ENCODE results near the gene SMIM45.

The SMIM45 gene

GRCh38 chr22:41932353-41932752 lies 19.6 kb upstream of the SMIM45 start:
- DNase-seq (ENCODE audit: low read depth), result no peak
- TF ChIP-seq, protein P1, sequence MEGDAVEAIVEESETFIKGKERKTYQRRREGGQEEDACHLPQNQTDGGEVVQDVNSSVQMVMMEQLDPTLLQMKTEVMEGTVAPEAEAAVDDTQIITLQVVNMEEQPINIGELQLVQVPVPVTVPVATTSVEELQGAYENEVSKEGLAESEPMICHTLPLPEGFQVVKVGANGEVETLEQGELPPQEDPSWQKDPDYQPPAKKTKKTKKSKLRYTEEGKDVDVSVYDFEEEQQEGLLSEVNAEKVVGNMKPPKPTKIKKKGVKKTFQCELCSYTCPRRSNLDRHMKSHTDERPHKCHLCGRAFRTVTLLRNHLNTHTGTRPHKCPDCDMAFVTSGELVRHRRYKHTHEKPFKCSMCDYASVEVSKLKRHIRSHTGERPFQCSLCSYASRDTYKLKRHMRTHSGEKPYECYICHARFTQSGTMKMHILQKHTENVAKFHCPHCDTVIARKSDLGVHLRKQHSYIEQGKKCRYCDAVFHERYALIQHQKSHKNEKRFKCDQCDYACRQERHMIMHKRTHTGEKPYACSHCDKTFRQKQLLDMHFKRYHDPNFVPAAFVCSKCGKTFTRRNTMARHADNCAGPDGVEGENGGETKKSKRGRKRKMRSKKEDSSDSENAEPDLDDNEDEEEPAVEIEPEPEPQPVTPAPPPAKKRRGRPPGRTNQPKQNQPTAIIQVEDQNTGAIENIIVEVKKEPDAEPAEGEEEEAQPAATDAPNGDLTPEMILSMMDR (IDR thresholded peaks at IDR 0.05; ENCODE audit: low read length, missing control alignments), result no peak
- H3K4me3 ChIP-seq (replicated peaks; ENCODE audit: low read depth, low read length), result no peak overlapping the region

- TF ChIP-seq, protein P1 (IDR thresholded peaks at IDR 0.05; ENCODE audit: low read length, missing control alignments), result no peak
These were observed 18.4 kb upstream of the SMIM45 start for GRCh38 chr22:41933411-41934177.

DNA sequence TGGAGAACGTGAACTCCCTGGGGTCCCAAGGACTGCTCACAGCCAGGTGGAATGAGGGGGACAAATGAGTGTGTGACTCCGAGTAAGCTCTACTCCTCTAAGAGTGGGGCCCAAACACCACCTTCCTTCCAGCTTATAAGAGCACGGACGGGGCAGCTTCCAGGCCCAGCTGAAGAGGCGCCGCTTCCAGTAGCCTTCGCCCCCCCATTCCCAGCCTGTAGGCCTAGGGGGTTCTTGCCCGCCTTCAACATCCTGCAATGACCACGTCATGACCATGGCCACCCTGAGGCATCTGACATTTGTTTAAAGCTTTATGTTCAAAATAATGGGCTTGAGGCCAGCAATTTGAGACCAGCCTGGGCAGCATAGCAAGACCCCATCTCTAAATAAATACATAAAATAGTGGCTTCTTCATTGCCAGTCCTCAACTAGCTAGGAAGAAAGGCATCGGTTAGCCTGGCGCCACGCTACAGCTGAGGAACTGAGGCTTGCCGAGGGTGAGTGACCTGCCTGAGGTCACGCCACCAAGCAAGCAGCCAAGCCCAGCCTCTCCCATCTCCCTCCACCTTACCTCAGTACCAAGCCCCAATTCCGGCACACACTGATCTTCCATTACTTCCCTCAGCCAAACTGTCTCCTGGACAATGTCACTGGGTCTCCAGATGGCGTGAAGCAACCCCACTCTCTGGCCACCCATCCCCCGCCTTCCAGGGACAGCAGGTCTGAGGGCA lies 17.5 kb upstream of the SMIM45 start:
- H3K4me3 ChIP-seq (replicated peaks; ENCODE audit: low read depth, low read length), result no peak overlapping the region
- no peak for DNase-seq (ENCODE audit: low read depth)
- TF ChIP-seq, protein P1 (IDR thresholded peaks at IDR 0.05; ENCODE audit: low read length, missing control alignments), result no peak

More at GRCh38 chr22:41933411-41934177, 18.4 kb upstream of the SMIM45 start:
- DNase-seq (ENCODE audit: low read depth), result no peak
- H3K4me3 ChIP-seq (replicated peaks; ENCODE audit: low read depth, low read length), result no peak overlapping the region

DNA sequence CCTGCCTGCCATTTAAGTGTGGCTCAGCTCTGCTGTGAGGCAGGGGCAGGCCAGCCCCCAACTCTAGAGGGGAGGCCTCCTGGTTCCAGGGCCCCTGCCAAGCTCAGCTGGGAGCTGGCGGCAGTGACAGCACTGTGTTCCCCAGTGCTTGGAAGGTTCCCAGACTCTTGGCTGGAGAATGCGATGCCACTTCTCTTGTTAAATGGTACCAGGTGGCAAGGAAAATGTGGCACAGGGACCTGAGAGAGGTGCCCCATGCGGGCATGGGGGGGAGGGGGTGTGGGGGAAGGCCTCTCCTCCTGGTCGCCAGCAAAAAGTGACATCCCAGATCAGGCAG lies 17.0 kb upstream of the SMIM45 start:
- TF ChIP-seq, protein P1 (IDR thresholded peaks at IDR 0.05; ENCODE audit: low read length, missing control alignments), result no peak
- no peak overlapping the region for H3K4me3 ChIP-seq (replicated peaks; ENCODE audit: low read depth, low read length)
- no peak for DNase-seq (ENCODE audit: low read depth)

GRCh38 chr22:41935509-41935908 lies 16.4 kb upstream of the SMIM45 start:
- DNase-seq (ENCODE audit: low read depth), result no peak
- H3K4me3 ChIP-seq (replicated peaks; ENCODE audit: low read depth, low read length), result no peak overlapping the region
- TF ChIP-seq, protein P1 (IDR thresholded peaks at IDR 0.05; ENCODE audit: low read length, missing control alignments), result no peak

- no peak overlapping the region for H3K4me3 ChIP-seq (replicated peaks; ENCODE audit: low read depth, low read length)
- no peak for DNase-seq (ENCODE audit: low read depth)
- TF ChIP-seq, protein P1 (IDR thresholded peaks at IDR 0.05; ENCODE audit: low read length, missing control alignments), result no peak
These were observed 15.1 kb upstream of the SMIM45 start for GRCh38 chr22:41936894-41937169.

Measured in fibroblast of pulmonary artery (primary cell).